OCI-LY7 (cell line): ENCODE measurements around the gene RASA2.

Source experiments
- EZH2phosphoT487 ChIP-seq: fragments of 200-600 bp; sonication (generic); IDR thresholded peaks from 2 replicates; pipeline ENCODE4 v1.6.1; 2018; ENCODE audit warnings: low read depth, borderline replicate concordance, mild to moderate bottlenecking, mixed run types, antibody characterized with exemption, low read length, moderate library complexity, mixed read lengths
- TF ChIP-seq, protein P1 (sequence below): fragments of 200-600 bp; sonication (generic); conservative IDR thresholded peaks from 2 replicates; pipeline ENCODE4 v1.5.1; 2014; ENCODE audit warnings: mild to moderate bottlenecking, antibody characterized with exemption, low read length, moderate library complexity, mixed read lengths

GRCh38 chr3:141649871-141650270, 163.0 kb downstream of the RASA2 start:
- TF ChIP-seq, protein P1, sequence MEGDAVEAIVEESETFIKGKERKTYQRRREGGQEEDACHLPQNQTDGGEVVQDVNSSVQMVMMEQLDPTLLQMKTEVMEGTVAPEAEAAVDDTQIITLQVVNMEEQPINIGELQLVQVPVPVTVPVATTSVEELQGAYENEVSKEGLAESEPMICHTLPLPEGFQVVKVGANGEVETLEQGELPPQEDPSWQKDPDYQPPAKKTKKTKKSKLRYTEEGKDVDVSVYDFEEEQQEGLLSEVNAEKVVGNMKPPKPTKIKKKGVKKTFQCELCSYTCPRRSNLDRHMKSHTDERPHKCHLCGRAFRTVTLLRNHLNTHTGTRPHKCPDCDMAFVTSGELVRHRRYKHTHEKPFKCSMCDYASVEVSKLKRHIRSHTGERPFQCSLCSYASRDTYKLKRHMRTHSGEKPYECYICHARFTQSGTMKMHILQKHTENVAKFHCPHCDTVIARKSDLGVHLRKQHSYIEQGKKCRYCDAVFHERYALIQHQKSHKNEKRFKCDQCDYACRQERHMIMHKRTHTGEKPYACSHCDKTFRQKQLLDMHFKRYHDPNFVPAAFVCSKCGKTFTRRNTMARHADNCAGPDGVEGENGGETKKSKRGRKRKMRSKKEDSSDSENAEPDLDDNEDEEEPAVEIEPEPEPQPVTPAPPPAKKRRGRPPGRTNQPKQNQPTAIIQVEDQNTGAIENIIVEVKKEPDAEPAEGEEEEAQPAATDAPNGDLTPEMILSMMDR, result no peak
- no peak for TF ChIP-seq EZH2phosphoT487
